ENCODE measurements around the gene NTF3.

Gene NTF3

DNA sequence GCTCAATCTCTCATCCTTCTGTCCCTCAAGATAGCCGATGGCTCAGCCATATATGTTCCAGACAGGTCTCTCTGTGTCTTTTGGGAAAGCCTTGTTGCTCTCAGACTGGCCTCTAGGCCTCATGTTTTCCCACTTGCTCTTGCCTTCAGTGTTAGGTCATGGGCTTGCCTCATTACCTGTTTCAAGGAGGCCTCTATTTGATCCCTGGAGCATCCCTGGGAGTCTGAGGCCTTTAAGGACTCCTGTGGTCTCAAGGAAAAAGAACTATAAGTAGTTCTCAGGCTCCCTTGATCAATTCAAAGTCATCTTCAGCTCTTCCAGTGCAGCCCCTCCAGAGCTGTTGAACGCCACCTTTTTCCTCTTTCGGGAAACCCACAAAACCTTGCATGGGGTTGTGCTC lies 47.9 kb downstream of the NTF3 start:
- Mint-ChIP-seq H3K4me3 (no peak overlapping the region), H3K9me3 (no peaks in the 10 kb centered on the region), H3K4me1 (ENCODE audit: low read depth) (no peaks in the 10 kb centered on the region), H3K27ac (no peak overlapping the region), H3K36me3 (ENCODE audit: low read depth) (no peaks in the 10 kb centered on the region), H3K27me3 (ENCODE audit: low read depth) (no peaks in the 10 kb centered on the region)
- no peak for DNase-seq (ENCODE audit: low spot score)

DNA sequence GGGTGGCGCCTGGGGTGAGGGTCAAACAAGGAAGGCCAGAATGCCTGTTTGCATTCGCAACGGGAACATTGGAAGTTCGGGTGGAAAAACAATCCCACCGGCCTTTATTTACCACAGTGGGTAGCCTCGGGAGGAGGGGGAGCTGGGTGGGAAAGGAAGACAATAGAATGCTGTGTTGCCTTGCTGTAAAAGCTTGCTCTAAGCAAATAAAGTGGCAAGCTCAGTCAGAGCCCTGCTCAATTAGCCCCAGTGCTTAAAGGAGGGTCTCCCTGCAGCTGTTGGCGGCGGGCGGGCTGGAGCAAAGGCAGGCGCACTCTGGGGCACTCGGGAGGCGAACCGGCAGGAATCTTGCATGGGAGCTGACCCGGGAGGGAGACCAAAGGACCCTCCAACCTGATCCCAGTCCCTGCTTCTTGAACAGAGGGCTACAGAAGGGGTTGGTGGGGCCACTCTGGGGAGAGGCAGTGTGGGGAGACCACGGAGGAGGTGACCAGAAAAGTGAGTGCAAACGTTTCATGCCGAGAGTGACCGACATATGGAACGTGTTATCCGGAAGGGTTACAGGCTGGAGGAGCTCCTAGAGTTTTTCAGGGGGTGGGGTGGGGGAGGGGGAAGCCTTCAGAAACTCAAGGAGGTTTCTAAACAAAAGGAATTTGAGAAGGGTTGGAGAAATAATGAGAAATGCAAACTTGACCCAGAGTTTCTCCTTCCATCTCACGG lies 48.5 kb downstream of the NTF3 start:
- H3K27ac Mint-ChIP-seq: no peak overlapping the region
- H3K9me3 Mint-ChIP-seq: no peaks in the 10 kb centered on the region
- no peak for DNase-seq (ENCODE audit: low spot score)
- H3K4me3 Mint-ChIP-seq: no peak overlapping the region
- H3K27me3 Mint-ChIP-seq (ENCODE audit: low read depth): no peaks in the 10 kb centered on the region
- H3K36me3 Mint-ChIP-seq (ENCODE audit: low read depth): no peaks in the 10 kb centered on the region
- H3K4me1 Mint-ChIP-seq (ENCODE audit: low read depth): no peaks in the 10 kb centered on the region

GRCh38 chr12:5480938-5481303 lies 49.0 kb downstream of the NTF3 start:
- no peaks in the 10 kb centered on the region for H3K27me3 Mint-ChIP-seq (ENCODE audit: low read depth)
- H3K4me3 Mint-ChIP-seq: no peak overlapping the region
- H3K9me3 Mint-ChIP-seq: no peaks in the 10 kb centered on the region
- H3K36me3 Mint-ChIP-seq (ENCODE audit: low read depth): no peaks in the 10 kb centered on the region
- no peaks in the 10 kb centered on the region for H3K4me1 Mint-ChIP-seq (ENCODE audit: low read depth)
- H3K27ac Mint-ChIP-seq: no peak overlapping the region
- no peak for DNase-seq (ENCODE audit: low spot score)

- no peak for DNase-seq (ENCODE audit: low spot score)
- Mint-ChIP-seq H3K9me3 (no peaks in the 10 kb centered on the region), H3K27ac (no peak overlapping the region), H3K36me3 (ENCODE audit: low read depth) (no peaks in the 10 kb centered on the region), H3K4me3 (no peak overlapping the region), H3K4me1 (ENCODE audit: low read depth) (no peaks in the 10 kb centered on the region), H3K27me3 (ENCODE audit: low read depth) (no peaks in the 10 kb centered on the region)
Measured at GRCh38 chr12:5481645-5482044, 49.7 kb downstream of the NTF3 start.

GRCh38 chr12:5484426-5484825 lies 52.5 kb downstream of the NTF3 start:
- no peak for DNase-seq (ENCODE audit: low spot score)
- Mint-ChIP-seq H3K36me3 (ENCODE audit: low read depth) (no peaks in the 10 kb centered on the region), H3K27me3 (ENCODE audit: low read depth) (no peaks in the 10 kb centered on the region), H3K27ac (no peak overlapping the region), H3K4me1 (ENCODE audit: low read depth) (no peaks in the 10 kb centered on the region), H3K9me3 (no peaks in the 10 kb centered on the region), H3K4me3 (no peak overlapping the region)

GRCh38 chr12:5485454-5485853 lies 53.5 kb downstream of the NTF3 start:
- Mint-ChIP-seq H3K4me3 (no peak overlapping the region), H3K36me3 (ENCODE audit: low read depth) (no peaks in the 10 kb centered on the region), H3K4me1 (ENCODE audit: low read depth) (no peaks in the 10 kb centered on the region), H3K27ac (no peak overlapping the region), H3K27me3 (ENCODE audit: low read depth) (no peaks in the 10 kb centered on the region), H3K9me3 (no peaks in the 10 kb centered on the region)
- DNase-seq (ENCODE audit: low spot score): no peak

- DNase-seq (ENCODE audit: low spot score): no peak
- no peaks in the 10 kb centered on the region for H3K27me3 Mint-ChIP-seq (ENCODE audit: low read depth)
- no peak overlapping the region for H3K4me3 Mint-ChIP-seq
- no peaks in the 10 kb centered on the region for H3K9me3 Mint-ChIP-seq
- no peak overlapping the region for H3K27ac Mint-ChIP-seq
- H3K36me3 Mint-ChIP-seq (ENCODE audit: low read depth): no peaks in the 10 kb centered on the region
- H3K4me1 Mint-ChIP-seq (ENCODE audit: low read depth): no peaks in the 10 kb centered on the region
Measured at GRCh38 chr12:5487076-5487475, 55.2 kb downstream of the NTF3 start.

DNA sequence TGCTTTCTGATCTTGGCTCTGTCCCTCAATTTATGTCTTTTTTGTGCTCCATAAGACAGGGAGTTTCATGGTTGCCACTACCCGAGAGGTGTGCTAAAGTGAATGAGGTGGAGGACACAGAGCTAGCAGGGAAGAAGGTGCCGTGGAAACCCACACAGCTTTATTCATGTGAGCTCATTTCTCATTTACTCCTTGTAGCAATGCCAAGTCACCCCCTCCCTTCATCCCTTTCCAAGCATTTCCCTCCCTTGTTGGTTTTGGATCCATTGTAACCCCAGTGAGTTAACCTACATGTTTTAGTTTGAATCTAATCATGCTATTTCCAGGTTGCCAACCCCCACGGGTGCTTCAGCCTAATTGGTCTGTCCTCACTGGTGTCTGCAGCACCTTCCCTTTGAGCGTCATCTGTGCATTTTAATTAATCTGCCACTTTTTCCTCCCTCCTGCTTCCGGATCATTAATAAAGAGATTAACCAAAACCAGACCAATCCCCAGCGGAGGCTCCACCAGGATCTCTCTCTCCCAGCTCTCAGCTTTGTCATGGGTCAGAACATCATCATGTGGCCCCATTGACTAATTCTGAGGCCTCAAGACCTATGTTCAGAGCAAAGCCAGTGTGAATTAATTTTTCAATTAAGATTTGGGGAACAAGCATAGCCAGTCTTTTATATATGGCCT lies 56.2 kb downstream of the NTF3 start:
- Mint-ChIP-seq H3K4me3 (no peak overlapping the region), H3K9me3 (no peaks in the 10 kb centered on the region), H3K36me3 (ENCODE audit: low read depth) (no peaks in the 10 kb centered on the region), H3K4me1 (ENCODE audit: low read depth) (no peaks in the 10 kb centered on the region), H3K27me3 (ENCODE audit: low read depth) (no peaks in the 10 kb centered on the region), H3K27ac (no peak overlapping the region)
- no peak for DNase-seq (ENCODE audit: low spot score)

DNA sequence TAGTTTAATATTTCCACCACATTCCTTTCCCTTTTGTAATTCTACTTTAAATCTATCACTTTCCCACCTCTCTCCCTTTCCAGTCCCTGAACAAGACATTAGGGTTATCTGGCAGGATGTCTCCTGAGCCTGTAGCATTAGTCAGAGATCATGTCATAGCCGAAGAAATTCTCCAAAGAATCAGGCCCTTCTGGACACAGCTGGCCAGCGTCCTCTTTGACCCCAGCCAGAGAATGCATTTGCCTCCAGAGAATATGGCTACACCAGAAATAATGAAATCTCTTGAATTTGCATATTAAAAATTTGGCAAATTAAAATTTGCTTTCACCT lies 56.7 kb downstream of the NTF3 start:
- no peak for DNase-seq (ENCODE audit: low spot score)
- Mint-ChIP-seq H3K27ac (no peak overlapping the region), H3K4me1 (ENCODE audit: low read depth) (no peaks in the 10 kb centered on the region), H3K9me3 (no peaks in the 10 kb centered on the region), H3K27me3 (ENCODE audit: low read depth) (no peaks in the 10 kb centered on the region), H3K4me3 (no peak overlapping the region), H3K36me3 (ENCODE audit: low read depth) (no peaks in the 10 kb centered on the region)

- no peak overlapping the region for H3K4me3 Mint-ChIP-seq
- H3K36me3 Mint-ChIP-seq (ENCODE audit: low read depth): no peaks in the 10 kb centered on the region
- H3K27ac Mint-ChIP-seq: no peak overlapping the region
- H3K27me3 Mint-ChIP-seq (ENCODE audit: low read depth): no peaks in the 10 kb centered on the region
- no peak for DNase-seq (ENCODE audit: low spot score)
- no peaks in the 10 kb centered on the region for H3K9me3 Mint-ChIP-seq
- no peaks in the 10 kb centered on the region for H3K4me1 Mint-ChIP-seq (ENCODE audit: low read depth)
Measured at GRCh38 chr12:5489017-5489416, 57.1 kb downstream of the NTF3 start.

- no peaks in the 10 kb centered on the region for H3K9me3 Mint-ChIP-seq
- H3K36me3 Mint-ChIP-seq (ENCODE audit: low read depth): no peaks in the 10 kb centered on the region
- no peaks in the 10 kb centered on the region for H3K4me1 Mint-ChIP-seq (ENCODE audit: low read depth)
- no peak overlapping the region for H3K4me3 Mint-ChIP-seq
- no peak for DNase-seq (ENCODE audit: low spot score)
- H3K27ac Mint-ChIP-seq: no peak overlapping the region
- H3K27me3 Mint-ChIP-seq (ENCODE audit: low read depth): no peaks in the 10 kb centered on the region
Measured at GRCh38 chr12:5489760-5490406, 58.0 kb downstream of the NTF3 start.

GRCh38 chr12:5492562-5492961 lies 60.7 kb downstream of the NTF3 start:
- Mint-ChIP-seq H3K4me1 (ENCODE audit: low read depth) (no peaks in the 10 kb centered on the region), H3K36me3 (ENCODE audit: low read depth) (no peaks in the 10 kb centered on the region), H3K27me3 (ENCODE audit: low read depth) (no peaks in the 10 kb centered on the region), H3K4me3 (no peak overlapping the region), H3K27ac (no peak overlapping the region), H3K9me3 (no peaks in the 10 kb centered on the region)
- DNase-seq (ENCODE audit: low spot score): no peak

GRCh38 chr12:5493018-5493417 lies 61.1 kb downstream of the NTF3 start:
- no peaks in the 10 kb centered on the region for H3K9me3 Mint-ChIP-seq
- no peak overlapping the region for H3K4me3 Mint-ChIP-seq
- no peaks in the 10 kb centered on the region for H3K4me1 Mint-ChIP-seq (ENCODE audit: low read depth)
- H3K27ac Mint-ChIP-seq: no peak overlapping the region
- no peaks in the 10 kb centered on the region for H3K36me3 Mint-ChIP-seq (ENCODE audit: low read depth)
- no peaks in the 10 kb centered on the region for H3K27me3 Mint-ChIP-seq (ENCODE audit: low read depth)
- DNase-seq (ENCODE audit: low spot score): no peak

GRCh38 chr12:5494343-5494742 lies 62.4 kb downstream of the NTF3 start:
- Mint-ChIP-seq H3K4me3 (no peak overlapping the region), H3K4me1 (ENCODE audit: low read depth) (no peaks in the 10 kb centered on the region), H3K36me3 (ENCODE audit: low read depth) (no peaks in the 10 kb centered on the region), H3K27me3 (ENCODE audit: low read depth) (no peaks in the 10 kb centered on the region), H3K27ac (no peak overlapping the region), H3K9me3 (no peaks in the 10 kb centered on the region)
- DNase-seq (ENCODE audit: low spot score): no peak

Data from T-helper 2 cell treated with Interferon-gamma antibody and Interleukin-4, amounts not matched to agents 5 μg/mL and 100 μg/mL, for 36 hours (primary cell).